Urothelium cell line (cell line): ENCODE measurements around the gene S100A8.
"Not testable (repeated sequence)": the region's sequence is repeated elsewhere in the genome, so short reads cannot be mapped to it uniquely, and the experiment has no call there.

Experiments used
- DNase-seq: peaks from one replicate; pipeline ENCODE4 v3.0.0; 2011; ENCODE audit warnings: low spot score, mixed read lengths
- FAIRE-seq: peaks from 2 replicates; lab custom pipeline; 2011; peaks lifted over from hg19 to GRCh38; lab: Jason Lieb, UNC

S100A8 gene

GRCh38 chr1:153349363-153350320 lies 41.2 kb downstream of the S100A8 start:
- FAIRE-seq, result no peak
- peak; percentile 32 for DNase-seq

- DNase-seq, result no peak
Observed at GRCh38 chr1:153348511-153349362, 42.1 kb downstream of the S100A8 start, which contains the start of gene PGLYRP4. Gene PGLYRP4, minus strand, starts transcription at chr1:153348841. Its CDS starts 909 bp downstream, at chr1:153347932.

GRCh38 chr1:153347856-153348255 lies 43.0 kb downstream of the S100A8 start:
- no peak for FAIRE-seq
- no peak for DNase-seq

More at GRCh38 chr1:153348511-153349362, 42.1 kb downstream of the S100A8 start, which contains the start of gene PGLYRP4:
- no peak for FAIRE-seq

- not testable (repeated sequence) for DNase-seq, FAIRE-seq
Observed at GRCh38 chr1:153347049-153347448, 43.8 kb downstream of the S100A8 start.

- FAIRE-seq, result no peak
- no peak for DNase-seq
Observed at GRCh38 chr1:153346077-153346723, 44.7 kb downstream of the S100A8 start.

GRCh38 chr1:153345187-153346076 lies 45.4 kb downstream of the S100A8 start:
- no peak for FAIRE-seq
- DNase-seq, result no peak

- FAIRE-seq (no peak), DNase-seq (no peak)
Observed at GRCh38 chr1:153344718-153345025, 46.2 kb downstream of the S100A8 start.

- no peak for DNase-seq
- FAIRE-seq, result no peak
Observed at GRCh38 chr1:153343811-153344717, 46.8 kb downstream of the S100A8 start.

- DNase-seq (no peak), FAIRE-seq (no peak)
Observed at GRCh38 chr1:153343040-153343681, 47.7 kb downstream of the S100A8 start.

GRCh38 chr1:153342178-153342577 lies 48.7 kb downstream of the S100A8 start:
- FAIRE-seq, result no peak
- no peak for DNase-seq

- DNase-seq (no peak), FAIRE-seq (no peak)
Observed at GRCh38 chr1:153341431-153341934, 49.4 kb downstream of the S100A8 start.

GRCh38 chr1:153340356-153340755 lies 50.5 kb downstream of the S100A8 start:
- no peak for DNase-seq

More at GRCh38 chr1:153340356-153340755, 50.5 kb downstream of the S100A8 start:
- FAIRE-seq, result no peak
